Measurements from ENCODE around the gene NRL.
"Not testable (repeated sequence)": the region's sequence is repeated elsewhere in the genome, so short reads cannot be mapped to it uniquely, and the experiment has no call there.

DNA sequence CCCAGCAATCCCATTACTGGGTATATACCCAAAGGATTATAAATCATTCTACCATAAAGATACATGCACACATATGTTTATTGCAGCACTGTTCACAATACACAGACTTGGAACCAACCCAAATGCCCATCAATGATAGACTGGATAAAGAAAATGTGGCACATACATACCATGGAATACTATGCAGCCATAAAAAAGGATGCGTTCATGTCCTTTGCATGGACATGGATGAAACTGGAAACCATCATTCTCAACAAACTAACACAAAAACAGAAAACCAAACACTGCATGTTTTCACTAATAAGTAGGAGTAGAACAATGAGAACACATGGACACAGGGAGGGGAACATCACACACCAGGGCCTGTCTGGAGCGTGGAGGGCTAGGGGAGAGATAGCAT lies 83.4 kb downstream of the NRL start:
- TF ChIP-seq SMC3 (IDR thresholded peaks at IDR 0.05; ENCODE audit: borderline replicate concordance, low read length); TCF12 (IDR thresholded peaks at IDR 0.05; ENCODE audit: low read depth, low read length); RAD51 (IDR thresholded peaks at IDR 0.05): not testable (repeated sequence)

Data from GM12878 (cell line).